VCaP (cell line): Measurements from ENCODE around the gene KCNV2.

Experiments used
- H3K27ac ChIP-seq: fragments of 450-650 bp; 2 replicates; pipeline ENCODE4 v1.5.1; 2017
- TF ChIP-seq, protein P1 (sequence below): fragments of 450-650 bp; conservative IDR thresholded peaks from 2 replicates; pipeline ENCODE4 v1.5.1; 2017; ENCODE audit warnings: mild to moderate bottlenecking, moderate library complexity

The KCNV2 gene

DNA sequence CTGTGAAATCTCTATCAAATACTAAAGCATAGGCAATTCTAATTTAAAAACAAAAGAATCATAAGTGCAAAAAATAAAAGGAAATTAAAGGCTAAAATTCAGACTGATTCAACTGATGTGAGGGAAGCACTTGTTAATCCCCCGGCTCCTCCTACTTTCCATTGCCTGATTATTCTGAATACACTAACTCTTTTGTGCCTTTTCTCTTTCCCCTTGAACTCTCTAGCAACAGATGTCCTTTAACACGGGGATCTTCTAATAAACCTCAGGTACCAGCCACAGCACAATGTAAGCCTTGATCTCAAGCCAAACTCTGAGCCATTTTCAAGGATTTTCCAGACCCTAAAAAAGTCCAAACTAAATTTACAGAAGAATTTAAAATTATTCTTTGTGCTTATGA, 61.5 kb downstream of the KCNV2 start:
- no peak overlapping the region for H3K27ac ChIP-seq
- TF ChIP-seq, protein P1, sequence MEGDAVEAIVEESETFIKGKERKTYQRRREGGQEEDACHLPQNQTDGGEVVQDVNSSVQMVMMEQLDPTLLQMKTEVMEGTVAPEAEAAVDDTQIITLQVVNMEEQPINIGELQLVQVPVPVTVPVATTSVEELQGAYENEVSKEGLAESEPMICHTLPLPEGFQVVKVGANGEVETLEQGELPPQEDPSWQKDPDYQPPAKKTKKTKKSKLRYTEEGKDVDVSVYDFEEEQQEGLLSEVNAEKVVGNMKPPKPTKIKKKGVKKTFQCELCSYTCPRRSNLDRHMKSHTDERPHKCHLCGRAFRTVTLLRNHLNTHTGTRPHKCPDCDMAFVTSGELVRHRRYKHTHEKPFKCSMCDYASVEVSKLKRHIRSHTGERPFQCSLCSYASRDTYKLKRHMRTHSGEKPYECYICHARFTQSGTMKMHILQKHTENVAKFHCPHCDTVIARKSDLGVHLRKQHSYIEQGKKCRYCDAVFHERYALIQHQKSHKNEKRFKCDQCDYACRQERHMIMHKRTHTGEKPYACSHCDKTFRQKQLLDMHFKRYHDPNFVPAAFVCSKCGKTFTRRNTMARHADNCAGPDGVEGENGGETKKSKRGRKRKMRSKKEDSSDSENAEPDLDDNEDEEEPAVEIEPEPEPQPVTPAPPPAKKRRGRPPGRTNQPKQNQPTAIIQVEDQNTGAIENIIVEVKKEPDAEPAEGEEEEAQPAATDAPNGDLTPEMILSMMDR = no peak
